Thoracic aorta (tissue), 2 donors: ENCODE data around the gene HSF2BP. TPM values are rescaled to one million over a fixed set of nuclear protein-coding genes. Genes with fewer than 3 reads are reported as not detected.
"Not testable (repeated sequence)": the region's sequence is repeated elsewhere in the genome, so short reads cannot be mapped to it uniquely, and the experiment has no call there.

ENCODE experiments used
- ATAC-seq: fragments of 150-250 bp; one replicate; pipeline ENCODE4 v1.8.0; 2017; ENCODE audit warnings: low read depth; ENCODE audit not compliant: insufficient number of reproducible peaks, low FRiP score
- DNase-seq: peaks from one replicate; pipeline ENCODE4 v3.0.0-alpha.2; 2020; ENCODE audit warnings: low spot score
- H3K27ac ChIP-seq, 2 donors: fragments of 200-600 bp; sonication (generic); 1 replicate in 1 of 2; 2 replicates in 1 of 2; pipeline ENCODE4 v1.5.1; 2016; ENCODE audit warnings: mild to moderate bottlenecking in 2 of 2, moderate library complexity in 2 of 2
- H3K27me3 ChIP-seq: fragments of 200-600 bp; sonication (generic); replicated peaks from 2 replicates; pipeline ENCODE4 v1.6.0; 2016; ENCODE audit warnings: mild to moderate bottlenecking; ENCODE audit not compliant: insufficient read depth
- H3K36me3 ChIP-seq: fragments of 200-600 bp; sonication (generic); one replicate; pipeline ENCODE4 v1.5.1; 2016
- H3K4me1 ChIP-seq, 2 donors: fragments of 200-600 bp; sonication (generic); 1 replicate in 1 of 2; 2 replicates in 1 of 2; pipeline versions ENCODE4 v1.5.1 to v1.6.0; 2016; ENCODE audit warnings: low read depth in 2 of 2, mild to moderate bottlenecking in 1 of 2; ENCODE audit not compliant: control insufficient read depth in 1 of 2
- H3K4me3 ChIP-seq: fragments of 200-600 bp; sonication (generic); 2 replicates; pipeline ENCODE4 v1.5.1; 2016; ENCODE audit warnings: mild to moderate bottlenecking
- H3K9me3 ChIP-seq: fragments of 200-600 bp; sonication (generic); 2 replicates; pipeline ENCODE4 v1.5.1; 2016
- total RNA-seq, 2 donors: library from RNA; depleted of rRNA; stranded (reverse); fragments of >200 nt; gene quantifications; one replicate each; pipeline versions ENCODE4 v1.1.0 to v1.2.3, GENCODE V29; 2016

Gene HSF2BP
- total RNA-seq, 2 donors from 2014 or later, result 0.78 TPM; not detected in 1

DNA sequence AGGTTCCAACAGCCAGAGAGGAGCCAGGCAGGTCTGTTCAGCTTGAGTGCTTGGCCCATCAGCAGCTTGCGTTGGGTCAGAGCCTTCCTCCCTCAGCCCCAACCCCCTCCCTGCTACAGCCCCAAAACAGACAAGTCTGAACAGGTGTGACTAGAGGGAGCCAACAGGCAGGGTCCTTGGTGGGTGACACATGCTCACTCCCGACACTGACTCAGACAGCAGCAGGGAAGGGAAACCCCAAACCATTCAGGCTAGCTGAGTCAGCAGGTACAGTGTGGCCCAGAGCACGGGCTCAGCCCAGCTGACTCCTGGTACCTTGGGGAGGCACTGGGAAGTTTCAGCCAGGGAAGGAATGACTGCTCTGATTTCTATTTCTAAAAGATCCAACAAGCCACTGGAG lies 148.6 kb downstream of the HSF2BP start:
- not testable (repeated sequence) for H3K27ac ChIP-seq, H3K36me3 ChIP-seq, H3K4me1 ChIP-seq, H3K27me3 ChIP-seq, H3K4me3 ChIP-seq, H3K9me3 ChIP-seq, DNase-seq, ATAC-seq

DNA sequence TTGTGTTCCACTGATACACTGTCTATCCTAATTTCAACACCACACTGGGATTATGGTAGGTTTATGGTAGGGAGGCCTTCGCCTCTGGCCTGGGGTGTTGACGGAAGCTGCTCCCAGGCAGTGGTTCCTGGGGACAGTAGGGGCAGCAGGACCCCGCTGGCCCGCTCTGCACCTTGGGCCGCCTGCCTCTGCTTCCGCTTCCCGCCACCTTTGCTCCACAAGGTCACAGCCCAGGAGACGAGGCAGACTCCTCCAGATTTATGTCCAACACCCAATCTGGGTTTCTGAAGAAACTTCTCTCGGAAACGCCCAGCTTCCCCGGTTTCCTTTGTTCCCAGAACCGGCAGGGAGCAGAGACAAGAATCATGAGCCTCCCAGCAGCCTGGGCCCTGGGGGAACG lies 155.4 kb downstream of the HSF2BP start:
- not testable (repeated sequence) for ATAC-seq, H3K4me1 ChIP-seq, H3K4me3 ChIP-seq, H3K27me3 ChIP-seq, DNase-seq, H3K27ac ChIP-seq, H3K9me3 ChIP-seq, H3K36me3 ChIP-seq

DNA sequence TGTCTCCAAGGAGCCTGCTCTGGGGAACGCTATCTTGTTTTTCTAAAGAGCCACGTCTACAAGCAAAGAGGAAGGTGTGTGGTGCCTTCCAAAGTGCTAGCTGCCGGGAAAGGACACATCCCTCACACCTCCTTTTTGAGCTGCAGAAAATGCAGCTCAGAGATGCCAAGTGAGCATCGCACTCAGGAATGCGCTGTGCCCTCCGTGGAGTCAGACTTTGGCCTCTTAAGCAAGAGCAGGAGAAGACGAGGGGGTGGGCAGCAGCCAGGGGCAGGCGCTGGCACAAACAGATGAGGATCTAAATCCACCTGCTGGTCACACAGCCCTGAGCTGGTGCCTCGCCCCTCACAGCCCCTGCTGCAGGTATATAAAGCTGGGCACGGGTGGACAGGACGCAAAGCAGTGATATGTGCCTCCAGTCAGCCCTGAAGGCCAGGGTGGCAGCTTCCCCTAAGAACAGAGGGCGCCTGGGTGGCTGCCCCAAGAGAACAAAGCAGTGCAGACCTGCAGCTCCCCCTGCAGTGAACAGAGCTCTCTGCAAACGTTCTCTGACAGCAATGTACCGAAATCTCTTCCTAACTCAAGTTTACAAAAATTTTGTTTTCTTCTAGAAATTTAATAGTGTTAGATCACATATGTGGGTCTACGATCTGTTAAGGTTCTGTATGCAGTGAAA lies 156.1 kb downstream of the HSF2BP start:
- not testable (repeated sequence) for ATAC-seq, H3K4me1 ChIP-seq, H3K36me3 ChIP-seq, DNase-seq, H3K4me3 ChIP-seq, H3K9me3 ChIP-seq, H3K27me3 ChIP-seq, H3K27ac ChIP-seq

DNA sequence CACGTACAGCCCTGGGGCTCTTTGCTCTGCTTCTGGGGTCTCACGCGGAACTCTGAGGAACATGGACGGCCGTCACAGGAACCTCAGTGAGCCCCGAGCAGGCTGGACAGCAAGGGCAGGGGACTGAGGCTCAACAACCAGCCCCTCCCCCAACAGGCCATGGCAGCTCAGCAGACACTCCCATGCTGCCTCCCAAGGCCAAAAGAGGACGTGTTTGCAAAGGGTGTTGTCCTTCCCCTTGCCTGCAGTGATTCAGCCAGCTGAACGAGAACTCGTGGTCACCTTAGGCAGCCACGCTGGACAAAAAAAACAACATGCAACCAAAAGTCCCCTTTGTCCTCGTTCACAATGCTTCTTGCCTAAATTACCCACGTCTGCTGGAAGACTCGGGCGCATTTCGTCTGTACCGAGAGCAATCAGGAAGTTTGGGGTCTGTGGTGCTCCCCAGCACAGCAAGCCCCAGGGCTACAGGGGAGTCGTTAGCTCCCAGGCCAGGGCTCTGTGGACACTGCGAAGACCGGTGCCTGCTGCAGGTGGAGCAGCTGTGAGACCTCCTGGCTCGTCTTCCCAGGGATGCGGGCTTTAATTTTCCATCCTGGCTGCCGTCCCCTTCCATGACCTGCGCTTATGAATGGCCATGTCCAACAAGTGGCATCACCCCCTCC lies 156.7 kb downstream of the HSF2BP start:
- not testable (repeated sequence) for H3K4me1 ChIP-seq, ATAC-seq, DNase-seq, H3K9me3 ChIP-seq, H3K27me3 ChIP-seq, H3K4me3 ChIP-seq, H3K27ac ChIP-seq, H3K36me3 ChIP-seq

DNA sequence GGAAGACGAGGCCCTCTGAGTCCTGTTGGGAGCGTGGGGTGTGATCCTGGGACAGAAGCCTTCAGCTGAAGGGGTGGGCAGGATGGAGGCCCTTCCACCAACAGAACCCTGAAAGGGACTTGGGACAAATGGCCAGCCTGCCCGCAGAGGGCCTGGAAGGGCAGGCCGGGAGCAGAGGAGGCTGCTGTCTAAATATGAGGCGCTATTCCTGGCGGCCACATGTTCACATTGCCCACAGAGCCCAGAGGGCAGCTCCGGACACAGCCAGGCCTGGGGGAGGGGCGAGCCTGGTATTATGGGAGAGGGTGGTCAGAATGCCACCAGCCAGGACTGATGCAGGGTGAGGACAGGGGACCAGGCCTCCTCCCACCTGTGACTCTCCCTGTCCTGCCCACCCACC lies 160.4 kb downstream of the HSF2BP start:
- H3K9me3 ChIP-seq, H3K36me3 ChIP-seq, H3K4me1 ChIP-seq, H3K27me3 ChIP-seq, DNase-seq, ATAC-seq, H3K27ac ChIP-seq, H3K4me3 ChIP-seq: not testable (repeated sequence)

DNA sequence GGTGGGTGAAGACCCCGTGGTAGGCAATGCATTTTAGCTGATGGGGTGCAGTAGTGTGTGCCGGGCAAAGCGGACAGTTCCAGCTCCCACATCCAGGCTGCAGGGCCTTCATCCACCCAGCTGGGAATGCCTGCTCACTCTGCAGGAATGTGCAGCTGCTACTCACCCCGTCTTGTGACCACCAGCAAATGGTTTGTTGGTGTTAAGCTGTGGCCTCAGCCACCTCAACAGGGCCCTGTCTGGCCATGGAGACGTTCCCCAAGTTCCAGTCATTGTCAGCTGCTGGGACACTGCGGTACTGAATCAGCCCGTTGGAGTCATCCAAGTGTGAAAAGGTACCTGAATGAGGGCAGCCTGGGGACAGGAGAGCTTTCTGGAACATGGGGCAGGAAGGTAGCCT lies 161.2 kb downstream of the HSF2BP start:
- H3K27me3 ChIP-seq, H3K4me3 ChIP-seq, H3K27ac ChIP-seq, H3K9me3 ChIP-seq, H3K4me1 ChIP-seq, DNase-seq, H3K36me3 ChIP-seq, ATAC-seq: not testable (repeated sequence)

DNA sequence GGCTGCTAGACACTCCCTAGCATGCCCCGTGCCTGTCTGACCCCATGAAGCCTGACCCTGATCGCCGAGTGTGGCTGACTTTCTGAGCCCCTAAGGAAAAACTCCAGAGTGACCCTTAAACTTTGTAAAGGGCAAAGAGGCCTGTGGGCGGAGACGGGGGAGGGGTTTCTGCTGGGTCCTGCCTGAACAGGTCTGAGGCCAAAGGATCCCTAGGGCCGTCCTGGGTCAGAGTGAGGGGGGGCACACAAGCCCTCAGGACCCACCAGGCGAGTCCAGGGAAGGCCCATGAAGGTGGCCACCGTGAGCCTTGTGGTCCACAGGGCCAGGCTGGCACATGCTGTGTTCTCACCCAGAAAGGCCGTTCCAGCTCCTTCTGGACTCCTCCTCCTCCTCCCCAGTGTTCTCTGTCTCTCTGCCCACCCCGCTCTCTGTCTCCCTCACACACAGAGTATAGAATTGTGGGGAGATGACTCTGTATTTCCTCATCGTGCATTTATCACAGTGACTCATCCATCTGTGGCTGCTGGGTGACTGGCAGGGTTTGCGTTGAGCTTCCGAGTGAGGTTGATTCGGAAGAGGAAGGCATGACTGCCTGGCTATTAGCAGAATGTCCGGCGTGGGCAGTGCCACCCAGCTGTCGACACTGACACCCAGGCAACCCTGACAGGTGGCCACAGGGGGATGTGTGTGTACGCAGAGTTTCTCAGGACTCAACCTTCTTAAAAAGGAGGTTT lies 164.8 kb downstream of the HSF2BP start:
- H3K4me1 ChIP-seq, H3K9me3 ChIP-seq, DNase-seq, H3K27ac ChIP-seq, ATAC-seq, H3K27me3 ChIP-seq, H3K4me3 ChIP-seq, H3K36me3 ChIP-seq: not testable (repeated sequence)

DNA sequence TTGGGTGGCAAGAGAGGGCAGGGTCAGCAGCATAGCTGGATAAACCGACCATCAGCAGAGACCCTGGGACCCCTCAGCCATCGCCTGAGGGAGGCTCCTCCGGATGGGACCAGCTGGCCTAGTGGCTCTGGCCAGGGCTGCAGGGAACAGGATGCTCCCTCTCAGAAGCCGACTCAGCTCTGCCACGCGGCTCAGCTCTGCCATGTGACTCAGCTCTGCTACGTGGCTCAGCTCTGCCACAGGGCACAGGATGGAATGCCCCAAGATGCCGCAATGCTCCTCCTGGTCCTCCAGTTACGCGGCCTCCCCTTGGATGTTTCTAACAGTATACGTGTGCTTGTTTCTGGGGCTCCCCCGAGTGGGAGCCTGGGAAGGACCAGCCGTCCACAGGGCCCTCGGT lies 165.8 kb downstream of the HSF2BP start:
- H3K4me3 ChIP-seq, H3K36me3 ChIP-seq, H3K4me1 ChIP-seq, H3K27ac ChIP-seq, H3K27me3 ChIP-seq, ATAC-seq, H3K9me3 ChIP-seq, DNase-seq: not testable (repeated sequence)

DNA sequence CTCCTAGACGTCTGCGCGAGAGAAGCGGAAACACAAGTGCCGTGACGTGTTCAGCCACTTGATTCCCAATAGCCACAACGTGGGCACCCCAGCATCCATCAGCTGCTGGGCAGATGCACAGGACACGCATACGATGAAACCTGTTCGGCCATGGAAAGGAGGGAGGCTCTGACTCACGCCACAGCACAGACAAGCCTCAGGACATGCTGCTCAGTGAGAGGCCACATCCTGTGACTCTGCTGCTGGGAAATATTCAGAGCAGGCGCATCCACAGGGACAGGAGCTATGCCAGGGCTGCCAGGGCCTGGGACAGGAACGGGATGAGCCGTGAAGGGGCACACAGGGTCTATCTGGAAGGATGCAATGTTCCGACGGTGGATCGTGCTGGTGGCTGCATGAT lies 171.1 kb downstream of the HSF2BP start:
- not testable (repeated sequence) for H3K4me1 ChIP-seq, H3K9me3 ChIP-seq, ATAC-seq, H3K36me3 ChIP-seq, H3K27ac ChIP-seq, H3K4me3 ChIP-seq, H3K27me3 ChIP-seq, DNase-seq

DNA sequence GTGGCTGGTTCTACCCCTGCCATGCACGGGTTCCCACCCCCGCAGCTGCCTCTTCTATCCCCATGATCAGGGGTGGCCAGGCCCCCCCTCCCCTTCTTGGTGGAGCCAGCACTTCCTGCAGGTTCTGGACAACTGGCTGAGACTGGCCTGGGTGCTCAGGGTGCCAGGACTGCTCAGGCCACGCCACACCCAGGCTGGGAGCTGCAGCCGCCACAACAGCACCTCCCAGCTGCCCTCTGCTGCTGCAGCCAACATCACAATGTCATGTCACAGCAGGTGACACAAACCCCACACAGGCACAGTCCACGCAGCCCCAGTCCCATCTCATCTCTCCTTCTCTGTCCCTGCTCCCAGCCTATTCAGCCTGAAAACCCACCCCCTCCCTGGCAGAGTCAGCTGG lies 173.2 kb downstream of the HSF2BP start:
- not testable (repeated sequence) for H3K36me3 ChIP-seq, H3K27me3 ChIP-seq, H3K4me3 ChIP-seq, DNase-seq, H3K27ac ChIP-seq, H3K4me1 ChIP-seq, H3K9me3 ChIP-seq, ATAC-seq

DNA sequence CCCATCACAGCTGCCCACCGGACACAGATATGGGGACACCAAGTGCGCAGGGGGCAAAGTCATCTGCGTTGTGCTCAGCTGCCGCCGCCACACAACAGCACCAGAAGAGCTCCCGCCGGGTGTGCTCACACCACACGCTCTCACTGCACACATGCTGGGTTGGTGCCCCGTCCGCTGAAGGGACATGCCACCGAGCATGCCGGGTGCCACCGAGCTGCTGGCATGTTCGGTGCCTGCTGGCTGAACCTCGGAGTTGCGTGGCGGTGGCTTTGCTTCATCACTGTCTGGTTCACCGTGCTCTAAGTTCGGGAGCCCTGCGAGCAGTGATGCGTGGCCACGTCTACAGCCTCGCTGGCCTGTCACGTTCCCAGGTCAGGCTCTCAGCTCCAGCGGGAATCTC lies 174.3 kb downstream of the HSF2BP start:
- not testable (repeated sequence) for ATAC-seq, H3K9me3 ChIP-seq, H3K4me3 ChIP-seq, H3K4me1 ChIP-seq, H3K27ac ChIP-seq, DNase-seq, H3K27me3 ChIP-seq, H3K36me3 ChIP-seq

DNA sequence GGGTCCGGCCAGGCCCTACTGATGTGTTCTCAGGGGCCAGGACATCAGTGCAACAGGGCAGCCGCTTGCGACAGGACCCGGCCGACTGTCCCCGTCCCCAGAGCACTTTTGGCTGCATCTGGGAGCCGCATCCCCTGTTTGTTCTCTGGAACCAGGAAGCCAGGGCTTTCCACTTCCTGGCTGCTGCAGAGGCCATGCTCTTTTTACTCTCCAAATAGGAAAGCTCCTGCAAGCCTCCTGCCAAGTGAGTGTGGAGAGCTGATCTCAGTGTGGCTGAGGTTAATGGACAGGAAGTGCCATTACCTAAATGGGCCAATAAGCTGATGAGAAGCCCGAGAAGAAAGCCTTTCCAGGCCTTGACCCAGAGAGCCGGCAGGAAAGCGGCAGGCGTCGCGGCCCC lies 180.1 kb downstream of the HSF2BP start:
- not testable (repeated sequence) for DNase-seq, H3K4me3 ChIP-seq, H3K9me3 ChIP-seq, ATAC-seq, H3K4me1 ChIP-seq, H3K36me3 ChIP-seq, H3K27ac ChIP-seq, H3K27me3 ChIP-seq
